ENCODE measurements around the gene MYL11.

The MYL11 gene

DNA sequence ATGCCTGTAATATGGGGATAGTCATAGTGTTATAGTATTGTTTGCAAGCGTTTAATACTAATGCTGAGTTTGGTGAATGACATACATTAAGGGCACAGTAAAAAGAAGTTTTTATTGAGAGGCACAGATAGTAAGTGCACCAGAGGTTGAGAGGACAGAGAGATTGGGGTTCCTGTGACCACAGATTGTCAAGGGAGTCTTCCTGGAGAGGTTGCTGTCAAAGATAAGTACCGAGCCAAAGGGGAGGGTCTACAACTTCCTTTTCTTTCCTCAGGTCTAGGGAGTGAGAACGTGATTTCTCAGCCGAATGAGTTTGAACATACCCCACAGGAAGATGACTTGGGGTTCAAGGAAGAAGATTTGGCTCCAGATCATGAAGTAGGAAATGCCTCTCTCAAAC lies 22.5 kb downstream of the MYL11 start:
- DNase-seq = no peak

DNA sequence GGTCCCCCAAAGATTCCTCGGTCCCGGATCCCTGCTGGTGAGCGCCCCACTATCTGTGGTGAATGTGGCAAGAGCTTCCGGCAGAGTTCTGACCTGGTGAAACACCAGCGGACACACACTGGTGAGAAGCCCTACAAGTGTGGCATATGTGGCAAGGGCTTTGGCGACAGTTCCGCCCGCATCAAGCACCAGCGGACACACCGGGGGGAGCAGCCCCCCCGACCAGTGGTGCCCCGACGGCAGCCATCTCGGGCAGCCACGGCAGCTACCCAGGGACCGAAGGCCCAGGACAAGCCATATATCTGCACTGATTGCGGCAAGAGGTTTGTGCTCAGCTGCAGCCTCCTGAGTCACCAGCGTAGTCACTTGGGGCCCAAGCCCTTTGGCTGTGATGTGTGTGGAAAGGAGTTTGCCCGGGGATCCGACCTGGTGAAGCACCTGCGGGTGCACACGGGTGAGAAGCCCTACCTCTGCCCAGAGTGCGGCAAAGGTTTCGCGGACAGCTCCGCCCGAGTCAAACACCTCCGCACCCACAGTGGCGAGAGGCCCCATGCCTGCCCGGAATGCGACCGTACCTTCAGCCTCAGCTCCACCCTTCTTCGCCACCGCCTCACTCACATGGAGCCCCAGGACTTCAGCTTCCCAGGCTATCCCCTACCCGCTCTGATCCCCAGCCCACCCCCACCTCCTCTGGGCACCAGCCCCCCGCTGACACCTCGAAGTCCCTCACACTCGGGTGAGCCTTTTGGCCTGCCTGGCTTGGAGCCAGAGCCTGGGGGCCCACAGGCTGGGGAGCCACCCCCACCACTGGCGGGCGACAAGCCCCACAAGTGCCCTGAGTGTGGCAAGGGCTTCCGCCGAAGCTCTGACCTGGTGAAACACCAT lies 23.4 kb downstream of the MYL11 start:
- no peak for DNase-seq

DNA sequence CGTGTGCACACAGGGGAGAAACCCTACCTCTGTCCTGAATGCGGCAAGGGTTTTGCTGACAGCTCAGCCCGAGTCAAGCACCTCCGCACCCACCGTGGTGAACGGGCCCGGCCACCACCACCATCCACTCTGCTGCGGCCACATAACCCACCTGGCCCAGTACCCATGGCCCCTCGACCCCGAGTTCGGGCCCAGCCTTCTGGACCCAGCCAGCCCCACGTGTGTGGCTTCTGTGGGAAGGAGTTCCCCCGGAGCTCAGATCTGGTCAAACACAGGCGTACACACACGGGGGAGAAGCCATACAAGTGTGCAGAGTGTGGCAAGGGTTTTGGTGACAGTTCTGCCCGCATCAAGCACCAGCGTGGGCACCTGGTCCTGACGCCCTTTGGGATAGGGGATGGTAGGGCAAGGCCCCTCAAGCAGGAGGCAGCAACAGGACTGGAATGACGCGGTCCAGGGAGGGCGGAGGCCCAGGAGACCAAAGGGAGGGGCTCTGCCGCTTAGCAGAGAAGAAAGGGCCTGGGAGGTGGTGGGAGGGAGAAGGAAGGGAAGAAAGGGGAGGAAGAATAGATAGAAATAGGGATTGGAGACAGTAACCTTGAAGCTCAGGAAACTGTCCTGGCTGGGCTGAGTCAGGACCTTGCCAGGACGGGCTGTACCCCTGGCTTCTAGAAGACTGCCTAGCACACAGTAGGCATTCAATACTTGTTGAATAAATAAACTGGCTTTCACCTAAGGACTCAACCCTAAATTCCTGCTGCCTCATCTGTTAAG lies 24.2 kb downstream of the MYL11 start:
- DNase-seq = no peak

DNA sequence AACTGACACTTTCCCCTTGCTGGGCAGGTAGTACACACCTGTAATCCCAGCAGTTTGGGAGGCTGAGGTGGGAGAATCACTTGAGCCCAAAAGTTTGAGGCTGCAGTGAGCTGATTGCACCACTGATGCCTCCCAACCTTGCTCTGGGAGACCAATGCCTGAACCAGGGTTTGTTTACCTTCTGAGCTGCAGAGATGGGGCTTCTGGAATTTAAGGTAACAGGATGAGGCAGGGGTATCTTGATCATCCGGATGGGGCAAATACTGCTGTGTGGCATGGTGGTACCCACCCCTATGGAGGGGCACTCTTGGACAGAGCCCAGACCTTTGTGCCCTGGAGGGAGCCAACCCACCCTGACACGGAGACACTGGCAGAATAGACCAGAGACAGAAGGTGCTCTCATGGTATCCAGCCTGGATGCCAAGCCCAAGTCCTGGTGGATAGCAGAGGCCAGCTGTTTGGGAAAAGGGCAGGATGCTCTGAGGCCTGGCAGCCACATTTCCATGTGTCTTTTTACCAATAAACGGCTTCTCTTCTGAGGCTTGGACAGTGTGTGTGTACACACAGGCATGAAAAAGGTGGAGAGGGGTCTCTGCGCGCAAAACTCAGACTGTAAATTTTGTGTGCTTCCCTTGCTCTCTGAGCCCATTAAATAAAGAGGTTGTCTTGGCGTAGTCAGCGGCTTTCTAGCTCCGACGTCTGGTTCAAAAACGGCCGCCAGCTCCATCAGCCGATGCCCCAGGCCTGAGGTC lies 25.0 kb downstream of the MYL11 start:
- no peak for DNase-seq

DNA sequence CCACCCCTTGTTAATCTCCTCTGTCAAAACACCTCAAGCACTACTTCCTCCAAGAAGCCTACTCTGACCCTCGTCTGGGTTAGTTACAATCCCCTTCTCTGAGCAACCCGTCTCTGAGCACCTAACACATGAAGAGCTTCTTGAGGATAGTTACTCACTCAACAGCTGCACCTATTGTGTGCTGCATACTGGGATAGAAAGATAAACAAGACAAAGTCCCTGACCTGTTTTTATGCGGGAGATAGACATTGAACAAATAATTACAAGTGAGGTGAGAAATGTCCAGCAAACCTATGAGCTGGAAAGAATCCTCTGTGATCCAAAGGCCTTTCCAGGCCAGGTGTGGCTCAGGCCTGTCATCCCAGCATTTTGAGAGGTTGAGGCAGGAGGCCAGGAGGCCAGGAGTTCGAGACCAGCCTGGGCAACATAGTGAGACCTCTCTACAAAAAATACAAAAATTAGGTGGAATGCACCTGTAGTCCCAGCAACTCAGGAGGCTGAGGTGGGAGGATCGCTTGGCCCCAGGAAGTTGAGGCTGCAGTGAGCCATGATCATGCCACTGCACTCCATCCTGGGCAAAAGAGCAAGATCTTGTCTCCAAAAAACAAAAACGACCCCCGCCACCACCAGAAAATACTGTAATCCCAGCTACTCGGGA lies 27.3 kb downstream of the MYL11 start:
- no peak for DNase-seq

DNA sequence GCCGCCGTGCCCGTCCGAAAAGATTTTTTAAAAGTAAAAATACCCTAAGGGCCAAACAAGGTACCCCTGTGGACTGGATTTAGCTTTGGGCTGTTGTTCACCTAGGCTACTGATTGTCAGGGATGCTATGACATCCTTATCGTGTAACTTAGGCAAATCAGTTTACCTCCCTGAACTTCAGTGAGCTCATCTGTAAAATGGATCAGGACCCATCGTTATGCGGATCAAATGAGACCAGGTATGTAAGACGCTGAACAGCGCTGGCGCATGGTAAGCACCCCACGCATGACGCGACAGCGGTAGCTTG lies 32.1 kb downstream of the MYL11 start:
- no peak for DNase-seq

DNA sequence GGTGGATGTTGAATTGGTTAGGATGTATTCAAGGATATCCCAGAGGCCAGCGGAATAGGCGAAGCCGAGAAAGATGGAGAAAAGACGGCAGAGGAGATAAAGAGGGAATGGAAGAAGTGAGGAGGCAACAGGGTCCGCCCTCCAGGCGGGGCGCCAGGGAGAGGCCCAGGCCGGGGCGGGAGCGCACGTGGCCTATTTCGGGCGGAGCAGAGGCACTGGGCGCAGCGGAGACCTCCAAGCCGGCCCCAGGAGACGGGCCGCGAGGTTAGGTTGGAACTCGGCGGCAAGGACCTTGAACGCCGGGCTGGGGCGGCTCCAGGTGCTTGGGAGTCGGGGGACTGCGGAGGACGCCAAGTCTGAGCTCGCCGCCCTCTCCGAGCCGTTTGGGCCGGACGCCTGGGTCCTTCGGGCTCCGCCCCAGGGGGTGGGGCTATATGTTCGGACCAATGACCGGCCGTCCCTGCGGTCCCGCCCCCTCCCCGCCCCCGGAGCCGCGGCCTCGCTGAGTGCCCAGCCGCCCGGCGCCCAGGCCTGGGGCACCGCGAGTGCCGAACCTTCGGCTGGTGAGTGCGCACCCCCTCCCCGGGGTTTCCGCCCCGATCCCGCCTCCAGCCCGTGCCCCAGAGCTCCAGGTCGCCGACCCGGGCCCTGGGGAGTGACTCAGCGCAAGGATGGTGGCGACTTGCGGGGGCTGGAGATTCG lies 32.7 kb downstream of the MYL11 start, which contains the start of gene ZNF771:
ZNF771 (plus strand) TSS at position 505 of the 702 bp plus-strand sequence. CDS start 448 bp downstream, outside the sequence.
- peak; percentile 97 for DNase-seq

DNA sequence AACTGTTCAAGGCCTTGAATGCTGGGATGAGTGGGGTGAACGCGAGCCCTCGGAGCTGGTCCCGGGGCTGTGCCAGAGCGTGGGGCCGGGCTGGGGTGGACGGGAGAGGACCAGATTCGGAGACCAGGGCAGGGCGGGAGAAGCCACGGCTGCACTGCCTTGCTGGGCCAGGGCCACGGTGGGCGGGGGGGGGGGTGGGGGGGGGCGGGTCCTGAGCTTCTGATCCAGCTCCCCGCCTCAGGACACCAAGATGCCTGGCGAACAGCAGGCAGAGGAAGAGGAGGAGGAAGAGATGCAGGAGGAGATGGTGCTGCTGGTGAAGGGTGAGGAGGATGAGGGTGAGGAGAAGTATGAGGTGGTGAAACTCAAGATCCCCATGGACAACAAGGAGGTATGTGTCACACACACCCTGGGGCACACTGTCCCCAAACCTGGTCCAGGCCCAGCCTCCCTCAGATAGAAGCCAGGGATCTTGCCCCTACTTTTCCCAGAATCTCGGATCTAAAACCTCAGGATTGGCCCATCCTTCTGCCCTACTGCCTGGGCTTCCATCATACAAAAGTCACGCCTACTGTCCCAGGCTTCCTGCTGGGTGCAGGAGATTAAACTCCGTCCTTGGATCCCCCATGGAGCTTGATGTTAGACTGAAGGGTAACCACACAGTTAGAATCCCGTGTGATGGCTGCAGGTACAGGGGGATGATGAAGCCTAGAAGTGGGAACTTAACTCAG lies 33.4 kb downstream of the MYL11 start:
- DNase-seq = no peak

DNA sequence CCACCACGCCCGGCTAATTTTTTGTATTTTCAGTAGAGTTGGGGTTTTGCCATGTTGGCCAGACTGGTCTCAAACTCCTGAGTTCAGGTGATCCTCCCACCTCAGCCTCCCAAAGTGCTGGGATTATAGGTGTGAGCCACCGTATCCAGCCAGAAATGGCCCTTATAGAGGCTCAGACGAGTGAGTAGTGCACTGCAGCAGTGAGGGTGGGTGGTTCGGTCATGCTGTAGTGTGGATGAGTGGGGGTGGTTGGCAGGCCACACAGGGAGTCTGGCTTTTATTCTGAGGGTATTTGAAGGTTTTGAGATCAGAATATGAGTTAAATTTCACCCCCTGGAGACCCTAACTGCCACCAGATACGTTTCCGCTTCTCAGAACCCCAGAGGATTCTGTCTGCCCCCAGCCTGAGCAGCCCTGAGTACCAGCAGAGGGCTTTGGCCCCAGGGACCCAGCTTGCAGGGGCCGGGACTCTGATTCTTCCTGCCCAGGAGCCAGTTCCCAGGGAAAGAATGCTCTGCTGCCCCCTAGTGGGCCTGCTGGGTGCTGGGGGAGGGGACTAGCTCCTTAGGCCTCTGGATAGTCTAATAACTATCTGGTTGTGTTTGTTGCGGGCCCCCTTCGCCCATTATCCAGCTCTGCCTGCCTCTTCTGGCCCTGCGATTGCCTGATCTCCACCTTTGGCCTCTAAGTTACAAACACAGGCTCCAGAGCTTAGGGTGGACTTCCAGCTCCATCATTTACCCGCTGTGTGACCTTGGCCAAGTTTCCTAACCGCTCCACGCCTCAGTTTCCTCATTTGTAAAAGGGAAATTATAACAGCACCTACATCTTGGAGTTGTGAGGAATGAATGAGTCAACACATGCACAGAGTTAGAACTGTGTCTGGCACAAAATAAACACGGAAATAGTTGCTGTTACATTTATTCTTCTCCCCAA lies 34.8 kb downstream of the MYL11 start:
- DNase-seq = peak; percentile 98

DNA sequence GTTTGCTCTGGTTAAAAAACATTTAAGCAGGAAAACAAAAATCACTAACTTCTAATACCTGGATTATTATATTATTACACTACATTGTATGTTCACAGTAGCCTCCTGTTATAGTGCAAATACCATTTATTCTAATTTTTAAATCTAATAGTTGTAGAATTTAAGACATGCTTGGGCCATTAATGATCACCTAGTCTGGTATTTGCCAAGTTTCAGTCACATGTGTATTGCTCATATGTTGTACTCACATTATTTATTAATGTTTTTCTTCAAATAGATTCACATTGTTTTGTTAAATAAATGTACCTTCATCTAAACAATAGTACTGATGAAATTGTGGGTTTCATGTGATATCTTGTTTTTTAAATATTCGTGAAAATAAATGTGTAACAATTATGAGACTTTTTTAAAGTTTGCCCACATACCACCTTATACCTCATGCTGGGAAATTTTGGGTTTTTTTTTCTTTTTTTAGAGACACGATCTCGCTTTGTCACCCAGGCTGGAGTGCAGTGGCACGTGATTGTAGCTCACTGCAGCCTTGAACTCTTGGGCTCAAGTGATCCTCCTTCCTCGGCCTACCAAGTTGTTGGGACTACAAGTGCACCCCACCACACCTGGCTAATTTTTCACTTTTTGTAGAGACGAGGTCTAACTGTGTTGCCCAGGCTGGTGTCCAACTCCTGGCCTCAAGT lies 38.7 kb downstream of the MYL11 start:
- DNase-seq = no peak

DNA sequence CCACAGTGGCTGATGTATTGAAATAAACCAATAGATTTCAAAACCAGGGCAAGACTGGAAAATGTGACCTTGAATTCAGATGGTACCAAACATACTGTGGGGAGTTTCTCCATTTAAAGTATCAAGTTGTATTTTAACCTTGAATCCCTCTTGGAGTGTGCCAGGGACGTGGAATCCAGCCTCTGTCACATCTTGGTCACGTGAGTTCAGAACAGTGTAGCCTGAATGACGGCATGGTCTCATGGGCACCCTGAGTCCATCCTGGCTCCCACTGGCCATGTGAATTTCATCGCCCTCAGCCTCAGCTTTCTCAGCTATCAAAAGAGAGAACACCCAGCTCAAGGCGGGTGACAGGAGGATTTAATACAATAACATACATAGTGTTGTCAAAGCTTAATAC lies 39.6 kb downstream of the MYL11 start:
- DNase-seq = no peak

DNA sequence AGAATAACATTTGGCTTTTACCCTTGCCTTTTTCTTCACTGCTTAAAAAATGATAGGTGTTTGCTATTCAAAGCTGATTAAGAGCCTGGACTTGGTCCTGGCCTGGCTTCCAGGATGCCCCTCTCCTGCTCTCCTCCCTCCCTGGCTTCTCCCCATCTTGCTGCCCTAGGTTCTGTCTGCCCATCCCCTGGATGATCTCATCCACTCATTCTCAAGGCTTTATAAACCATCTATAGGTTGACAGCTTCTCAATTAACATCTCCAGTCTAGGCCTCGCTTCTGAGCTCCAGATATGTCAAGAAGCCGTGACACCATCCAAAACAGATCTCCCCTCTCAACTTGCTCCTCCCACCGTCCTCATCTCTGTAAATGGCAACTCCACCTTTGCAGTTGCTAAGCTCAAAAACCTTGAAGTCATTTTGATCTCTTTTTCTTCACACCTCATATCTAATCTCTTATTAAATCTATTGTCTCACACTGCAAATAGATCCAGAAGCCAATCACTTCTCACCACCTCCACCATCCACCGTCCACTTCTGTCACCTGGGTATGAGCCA lies 41.5 kb downstream of the MYL11 start:
- no peak for DNase-seq

DNA sequence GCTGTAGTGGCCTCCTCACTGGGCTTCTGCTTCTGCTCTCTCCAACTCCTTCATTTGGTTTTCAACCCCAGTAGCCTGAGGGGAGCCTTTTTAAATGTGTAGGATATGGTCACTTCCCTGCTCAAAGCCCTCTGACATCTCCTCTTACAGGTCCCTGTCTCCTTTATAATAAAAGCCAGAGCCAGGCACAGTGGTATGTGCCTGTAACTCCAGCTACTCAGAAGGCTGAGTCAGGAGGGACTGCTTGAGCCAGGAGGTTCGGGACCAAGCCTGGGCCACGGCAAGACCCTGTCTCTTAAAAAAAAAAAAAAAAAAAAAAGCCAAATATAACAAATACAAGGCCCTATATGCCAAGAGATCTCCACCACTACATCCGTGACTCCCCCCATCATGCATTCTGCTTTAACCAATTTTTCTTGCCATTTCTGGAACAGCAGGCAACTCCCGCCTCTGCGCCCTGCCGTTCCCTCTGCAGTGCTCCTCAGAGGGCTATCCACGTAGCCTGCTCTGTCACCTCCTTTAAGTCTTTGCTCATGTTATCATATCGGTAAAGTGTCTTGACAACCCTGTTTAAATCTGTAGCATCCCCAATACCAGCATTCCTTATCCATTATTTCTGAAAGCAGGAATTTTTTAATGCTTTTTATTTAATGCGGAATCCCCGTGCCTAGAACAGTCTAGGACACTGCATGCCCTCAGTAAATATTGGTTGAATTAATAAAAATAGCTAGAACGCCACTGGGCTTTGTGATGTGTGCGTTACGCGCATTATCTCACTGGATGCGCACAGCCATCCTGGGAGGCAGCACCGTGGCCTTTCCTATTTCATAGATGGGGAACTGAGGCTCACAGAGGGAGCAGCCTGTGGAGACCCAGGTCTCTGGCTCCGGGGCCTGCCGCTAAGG lies 42.3 kb downstream of the MYL11 start:
- DNase-seq = no peak

DNA sequence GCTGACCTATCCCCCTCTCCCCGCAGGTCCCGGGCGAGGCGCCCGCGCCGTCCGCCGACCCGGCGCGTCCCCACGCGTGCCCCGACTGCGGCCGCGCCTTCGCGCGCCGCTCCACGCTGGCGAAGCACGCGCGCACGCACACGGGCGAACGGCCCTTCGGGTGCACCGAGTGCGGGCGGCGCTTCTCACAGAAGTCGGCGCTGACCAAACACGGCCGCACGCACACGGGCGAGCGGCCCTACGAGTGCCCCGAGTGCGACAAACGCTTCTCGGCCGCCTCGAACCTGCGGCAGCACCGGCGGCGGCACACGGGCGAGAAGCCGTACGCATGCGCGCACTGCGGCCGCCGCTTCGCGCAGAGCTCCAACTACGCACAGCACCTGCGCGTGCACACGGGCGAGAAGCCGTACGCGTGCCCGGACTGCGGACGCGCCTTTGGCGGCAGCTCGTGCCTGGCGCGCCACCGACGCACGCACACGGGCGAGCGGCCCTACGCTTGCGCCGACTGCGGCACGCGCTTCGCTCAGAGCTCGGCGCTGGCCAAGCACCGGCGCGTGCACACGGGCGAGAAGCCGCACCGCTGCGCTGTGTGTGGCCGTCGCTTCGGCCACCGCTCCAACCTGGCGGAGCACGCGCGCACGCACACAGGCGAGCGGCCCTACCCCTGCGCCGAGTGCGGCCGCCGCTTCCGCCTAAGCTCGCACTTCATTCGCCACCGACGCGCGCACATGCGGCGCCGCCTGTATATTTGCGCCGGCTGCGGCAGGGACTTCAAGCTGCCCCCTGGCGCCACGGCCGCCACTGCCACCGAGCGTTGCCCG lies 43.1 kb downstream of the MYL11 start:
- peak; percentile 95 for DNase-seq

DNA sequence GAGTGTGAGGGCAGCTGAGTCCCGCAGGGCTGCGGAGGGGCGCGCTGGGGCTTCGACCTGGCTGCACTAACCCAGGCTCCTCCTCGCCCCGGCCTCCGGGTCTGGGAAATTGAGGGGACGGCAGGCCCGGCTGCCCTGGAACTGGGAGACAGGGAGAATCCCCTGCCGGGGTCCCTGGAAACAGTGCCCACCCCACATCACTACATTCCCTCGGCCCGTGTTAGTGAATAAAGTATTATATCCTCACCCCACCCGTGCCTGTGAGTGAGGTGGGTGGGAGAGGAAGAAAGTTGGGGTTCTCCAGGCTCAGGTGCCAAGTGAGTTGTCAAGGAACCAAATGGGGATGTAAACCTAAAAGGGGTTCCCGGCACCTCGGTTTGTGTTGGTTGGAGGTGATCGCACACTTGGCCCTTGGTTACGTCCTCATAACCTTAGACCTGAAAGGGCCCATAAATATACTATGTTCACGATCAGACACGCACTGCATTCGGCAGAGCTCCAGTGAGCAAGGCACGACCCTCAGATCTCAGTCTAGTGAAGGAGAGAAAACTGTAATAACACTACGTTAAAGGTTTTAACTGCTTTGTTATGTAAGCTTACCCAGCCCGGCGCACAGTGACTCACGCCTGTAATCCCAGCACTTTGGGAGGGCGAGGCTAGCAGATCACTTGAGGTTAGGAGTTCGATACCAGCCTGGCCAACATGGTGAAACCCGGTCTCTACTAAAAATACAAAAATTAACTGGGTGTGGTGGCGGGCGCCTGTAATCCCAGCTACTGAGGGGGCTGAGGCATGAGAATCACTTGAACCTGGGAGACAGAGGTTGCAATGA lies 44.0 kb downstream of the MYL11 start:
- no peak for DNase-seq

DNA sequence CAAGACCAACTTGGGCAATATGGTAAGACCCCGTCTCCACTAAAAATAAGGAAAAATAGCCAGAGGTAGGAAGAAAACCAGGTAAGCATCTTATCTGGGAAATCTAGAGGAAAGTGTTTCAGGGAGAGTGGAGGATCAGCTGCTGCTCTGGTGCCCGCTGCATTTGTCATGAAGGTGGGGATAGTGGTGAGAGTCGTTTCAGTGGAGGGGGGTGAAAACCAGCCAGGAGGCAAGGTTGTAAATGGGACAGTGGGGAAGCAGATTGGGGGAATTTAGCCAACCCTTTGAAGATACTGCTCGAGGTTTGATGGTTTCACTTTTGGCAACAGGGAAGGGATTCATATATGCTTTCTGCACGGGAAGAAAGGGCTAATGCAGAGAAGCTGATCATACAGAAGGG lies 46.4 kb downstream of the MYL11 start:
- no peak for DNase-seq
